GM19025 (cell line): ENCODE data around the gene PPP2R1B.
A peak's percentile ranks its signal among the peaks of the same experiment; 100 is the strongest.

Experiments used
- ATAC-seq: cut with Tn5 transposase; IDR thresholded peaks from one replicate; pipeline ENCODE4 v1.9.1; 2021; ENCODE audit warnings: mild to moderate bottlenecking, low read depth, moderate library complexity; ENCODE audit not compliant: unreplicated experiment

Gene PPP2R1B

GRCh38 chr11:111765984-111766833, at the start of gene PPP2R1B:
Gene PPP2R1B, minus strand, starts transcription at chr11:111766389. Its CDS starts 28 bp downstream, at chr11:111766361.
- ATAC-seq, result peak; percentile 69

- no peak for ATAC-seq
Observed at GRCh38 chr11:111815489-111815888, 49.3 kb upstream of the PPP2R1B start.

GRCh38 chr11:111814557-111815320, 48.5 kb upstream of the PPP2R1B start:
- no peak for ATAC-seq

GRCh38 chr11:111814106-111814505, 47.9 kb upstream of the PPP2R1B start:
- ATAC-seq, result no peak

DNA sequence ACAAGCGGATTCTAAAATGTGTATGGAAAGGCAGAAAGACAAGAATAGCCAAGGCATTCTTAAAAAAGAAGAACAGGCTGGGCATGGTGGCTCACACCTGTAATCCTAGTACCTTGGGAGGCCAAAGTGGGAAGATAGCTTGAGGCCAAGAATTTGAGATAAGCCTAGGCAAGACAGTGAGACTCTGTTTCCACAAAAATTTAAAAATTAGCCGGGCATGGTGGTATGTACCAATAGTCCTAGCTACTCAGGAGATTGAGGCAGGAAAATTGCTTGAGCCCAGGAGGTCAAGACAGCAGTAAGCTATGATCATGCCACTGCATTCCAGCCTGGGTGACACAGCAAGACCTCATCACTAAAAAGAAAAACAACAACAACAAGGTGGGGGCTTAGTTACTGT, 46.0 kb upstream of the PPP2R1B start:
- no peak for ATAC-seq

GRCh38 chr11:111811445-111811844, 45.3 kb upstream of the PPP2R1B start:
- no peak for ATAC-seq

- no peak for ATAC-seq
Observed at GRCh38 chr11:111808834-111809233, 42.6 kb upstream of the PPP2R1B start.

DNA sequence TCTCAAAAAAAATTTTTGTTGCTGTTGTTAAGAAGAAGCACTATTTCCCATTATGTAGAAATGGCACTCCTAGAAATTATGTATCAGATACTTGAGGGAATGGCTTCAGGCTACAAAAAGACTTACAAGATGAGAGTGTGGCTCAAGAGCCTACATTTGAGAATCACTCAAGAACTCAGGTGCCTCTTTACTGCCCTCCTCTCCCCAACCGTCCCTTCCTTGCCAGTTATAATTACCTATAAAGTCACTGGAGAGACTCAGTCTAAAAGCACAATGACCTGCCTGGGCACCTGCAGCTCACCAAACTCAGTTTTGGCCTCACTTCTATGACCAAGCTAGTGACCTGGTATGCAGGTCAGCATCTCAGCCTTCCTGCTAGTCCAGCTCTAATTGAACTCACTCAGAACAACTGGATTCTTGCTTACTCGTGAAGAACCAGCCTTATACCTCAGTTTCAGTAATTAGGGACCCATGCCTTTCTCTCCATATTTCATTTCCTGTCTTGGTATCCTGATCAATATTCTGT, 41.9 kb upstream of the PPP2R1B start:
- no peak for ATAC-seq

DNA sequence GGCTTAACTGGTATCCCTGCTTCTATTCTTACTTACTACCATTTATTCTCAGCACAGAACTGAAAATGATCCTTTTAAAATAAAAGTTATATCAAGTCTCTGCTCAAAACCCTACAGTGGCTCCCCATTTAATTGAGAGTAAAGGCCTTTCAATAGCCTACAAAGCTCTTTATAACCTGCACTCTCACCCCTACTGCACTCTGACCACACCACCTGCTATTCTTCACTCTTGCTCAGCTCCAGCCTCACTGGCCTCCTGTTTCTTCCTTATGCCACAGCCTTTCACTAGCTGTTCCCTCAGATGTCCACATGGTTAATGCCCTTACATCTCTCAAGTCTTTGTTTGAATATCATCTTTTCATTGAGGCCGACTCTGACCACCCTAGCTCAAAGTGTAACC, 40.9 kb upstream of the PPP2R1B start:
- ATAC-seq, result no peak

DNA sequence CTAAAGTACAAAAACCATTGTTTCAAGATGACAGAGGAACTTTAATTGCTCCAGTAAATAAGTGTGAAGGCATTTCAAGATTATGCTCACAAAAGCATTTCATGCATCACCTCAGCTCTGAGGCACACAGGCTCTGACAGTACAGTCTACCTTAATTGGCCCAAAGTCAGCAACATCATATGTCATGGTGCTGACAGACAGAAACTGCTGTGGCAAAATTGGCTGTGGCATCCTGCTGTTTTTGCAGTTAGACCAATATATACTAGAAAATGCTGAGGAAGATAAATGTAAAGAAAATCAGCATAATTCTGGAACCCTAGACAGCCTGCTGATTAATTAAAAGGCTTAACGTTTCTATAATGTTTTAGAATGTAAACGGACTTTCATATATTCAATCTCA, 34.9 kb upstream of the PPP2R1B start:
- no peak for ATAC-seq

DNA sequence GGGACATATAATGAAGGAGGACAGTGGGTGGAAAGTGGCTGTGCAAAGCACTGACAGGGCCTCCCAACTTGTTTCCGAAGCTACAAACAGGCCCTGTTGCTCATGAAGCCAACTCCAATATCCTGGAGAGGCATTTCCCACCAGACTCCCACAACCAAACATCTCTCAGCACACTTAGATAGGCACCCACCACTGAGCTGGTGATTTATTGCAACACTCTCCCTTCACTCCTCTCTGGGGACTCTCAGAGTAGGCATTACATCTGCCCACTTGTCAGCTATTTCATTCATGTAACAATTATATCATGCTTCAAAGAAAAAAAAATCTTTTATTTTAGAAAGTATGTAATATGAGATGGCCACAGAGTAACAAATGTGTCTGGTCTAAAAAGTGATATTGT, 32.1 kb upstream of the PPP2R1B start:
- ATAC-seq, result no peak

DNA sequence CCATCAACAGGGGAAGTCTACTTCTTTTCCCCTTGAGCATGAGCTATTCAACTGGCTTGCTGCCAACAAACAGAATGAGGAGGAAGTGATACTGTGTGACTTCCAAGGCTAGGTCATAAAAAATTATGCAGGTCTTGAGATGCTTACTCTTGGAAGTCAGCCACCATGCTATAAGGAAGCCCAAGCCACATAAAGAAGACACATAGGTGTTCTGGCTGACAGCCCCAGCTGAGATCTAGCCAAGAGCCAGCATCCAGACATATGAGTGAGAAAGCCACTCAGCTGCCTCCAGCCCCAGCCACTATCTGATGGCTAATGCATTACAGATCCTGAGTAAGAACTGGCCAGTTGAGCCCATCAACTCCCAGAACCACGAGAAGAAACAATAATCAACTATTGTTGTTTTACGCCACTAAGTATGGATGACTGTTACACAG, 31.0 kb upstream of the PPP2R1B start:
- ATAC-seq, result no peak

DNA sequence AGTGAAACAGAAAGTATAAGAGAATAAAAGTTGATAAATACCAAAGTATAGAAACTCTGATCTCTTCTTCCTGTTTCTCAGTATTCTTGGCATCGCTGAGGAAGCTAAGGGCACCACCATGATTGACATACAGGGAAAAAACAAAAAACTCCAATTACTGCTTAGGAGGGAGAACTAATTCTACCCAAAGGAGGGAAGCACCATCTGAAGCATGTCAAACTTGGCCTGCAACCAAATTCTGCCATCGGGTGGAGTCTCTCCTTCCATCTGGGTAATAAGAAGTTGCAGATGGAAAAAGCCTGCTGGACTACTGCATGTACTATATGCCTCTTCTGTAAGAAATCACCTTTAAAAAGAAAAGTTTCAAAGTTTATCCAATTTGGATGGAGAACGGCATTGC, 30.5 kb upstream of the PPP2R1B start:
- ATAC-seq, result no peak

GRCh38 chr11:111795334-111795985, 29.3 kb upstream of the PPP2R1B start:
- no peak for ATAC-seq

DNA sequence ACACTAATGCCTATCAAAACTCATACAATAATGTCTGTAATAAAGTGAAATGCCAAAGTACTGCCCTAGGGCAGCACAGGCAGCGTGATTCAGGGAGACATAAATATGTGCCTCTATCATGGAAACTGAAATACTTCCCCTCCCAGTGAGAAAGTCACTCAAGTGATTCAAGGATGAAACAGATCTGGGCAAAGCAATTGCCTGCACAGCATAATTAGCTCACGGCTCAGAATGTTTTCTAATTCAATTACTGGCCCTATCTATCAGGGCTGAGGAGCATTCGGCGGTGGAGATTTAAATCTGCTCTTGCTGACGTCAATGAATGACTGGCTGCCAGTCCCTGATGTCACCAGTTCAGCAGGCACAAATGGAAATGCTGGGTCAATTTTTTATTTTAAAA, 27.7 kb upstream of the PPP2R1B start:
- ATAC-seq, result no peak

GRCh38 chr11:111792955-111793500, 26.8 kb upstream of the PPP2R1B start:
- ATAC-seq, result no peak

GRCh38 chr11:111792314-111792713, 26.1 kb upstream of the PPP2R1B start:
- no peak for ATAC-seq

DNA sequence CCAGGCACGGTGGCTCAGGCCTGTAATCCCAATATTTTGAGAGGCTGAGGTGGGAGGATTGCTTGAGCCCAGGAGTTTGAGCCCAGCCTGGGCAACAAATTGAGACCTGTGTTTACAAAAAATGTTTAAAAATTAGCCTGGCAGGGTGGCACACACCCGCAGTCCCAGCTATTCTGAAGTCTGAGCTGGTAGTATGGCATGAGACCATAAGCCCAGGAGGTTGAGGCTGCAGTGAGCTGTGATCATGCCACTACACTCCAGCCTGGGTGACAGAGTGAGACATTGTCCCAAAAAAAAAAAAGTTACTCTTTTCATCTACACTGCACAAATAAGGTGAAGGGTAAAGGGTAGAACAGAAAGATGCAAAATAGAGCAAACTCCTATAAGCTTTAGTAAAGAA, 22.3 kb upstream of the PPP2R1B start:
- no peak for ATAC-seq

DNA sequence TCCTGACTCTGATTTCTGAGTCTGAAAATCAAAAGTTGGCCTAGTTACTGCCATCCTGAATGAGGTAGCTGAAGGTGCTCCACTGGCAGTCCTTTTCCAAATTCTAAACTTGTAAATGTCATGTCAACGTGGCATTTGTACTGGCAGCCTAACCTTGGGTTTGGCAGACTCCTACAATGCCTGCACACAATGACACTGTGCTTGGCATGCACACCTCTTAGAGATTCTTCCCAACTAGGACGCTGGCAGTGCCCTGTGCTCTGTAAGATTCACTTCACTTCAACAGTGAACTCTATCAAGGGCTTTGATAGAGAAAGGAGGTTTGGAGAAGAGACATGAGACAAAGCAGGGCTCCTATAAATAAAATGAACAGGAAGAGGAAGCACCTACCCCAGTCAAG, 21.9 kb upstream of the PPP2R1B start:
- no peak for ATAC-seq

- ATAC-seq, result no peak
Observed at GRCh38 chr11:111785886-111786412, 19.8 kb upstream of the PPP2R1B start.
